K562 (cell line): ENCODE results near the gene CD44.

Experiments
- HNRNPLL ChIP-seq: fragments of 200-400 bp; formaldehyde crosslinking; IDR thresholded peaks from 2 replicates; pipeline ENCODE4 v1.6.1; 2017; ENCODE audit warnings: low read length, low read depth, mild to moderate bottlenecking; ENCODE audit not compliant: poor library complexity, severe bottlenecking
- JUND ChIP-seq, 2 experiments: IDR thresholded peaks; 2 replicates in 1 of 2; 3 replicates in 1 of 2; pipeline ENCODE4 v1.6.1; 2011; ENCODE audit warnings: borderline replicate concordance in 2 of 2, low read depth in 2 of 2, low read length in 2 of 2, improper control_type of control experiment in 1 of 2, missing biosample characterization in 1 of 2, missing genetic modification characterization in 1 of 2, missing genetic modification reagents in 1 of 2
- MYC ChIP-seq, 2 experiments: fragments of 250-450 bp in 1 of 2; sonication (Bioruptor Pico) in 1 of 2; IDR thresholded peaks; 2 replicates each; pipeline versions ENCODE4 v1.5.1 to v1.6.1; 2012 to 2021; ENCODE audit warnings: low read depth in 2 of 2, borderline replicate concordance in 1 of 2, improper control_type of control experiment in 1 of 2, low read length in 1 of 2, mild to moderate bottlenecking in 1 of 2, moderate library complexity in 1 of 2
- POLR2AphosphoS5 ChIP-seq: IDR thresholded peaks from 2 replicates; pipeline ENCODE4 v1.6.1; 2011; ENCODE audit warnings: mild to moderate bottlenecking, low read depth, low read length, moderate library complexity; ENCODE audit not compliant: control insufficient read depth, insufficient read depth
- RBBP5 ChIP-seq: fragments of 200-600 bp; sonication (generic); IDR thresholded peaks from 2 replicates; pipeline ENCODE4 v1.6.1; 2012; ENCODE audit warnings: borderline replicate concordance, mild to moderate bottlenecking, low read length, control low read depth, inconsistent platforms; ENCODE audit not compliant: insufficient read depth, poor library complexity, severe bottlenecking
- XRCC5 ChIP-seq: fragments of 200-400 bp; formaldehyde crosslinking; IDR thresholded peaks from 2 replicates; pipeline ENCODE4 v1.6.1; 2017; ENCODE audit warnings: low read depth, mild to moderate bottlenecking, low read length
- ZNF133 ChIP-seq: fragments of 250-450 bp; sonication (Bioruptor Pico); IDR thresholded peaks from 2 replicates; pipeline ENCODE4 v1.4.0; 2020; ENCODE audit warnings: mild to moderate bottlenecking
- TF ChIP-seq, protein P1 (sequence below), 3 experiments: IDR thresholded peaks in 2 of 3; conservative IDR thresholded peaks in 1 of 3; 2 replicates each; pipeline ENCODE4 v1.5.1; 2011 to 2012; ENCODE audit warnings: low read length in 3 of 3, mild to moderate bottlenecking in 3 of 3, control low read depth in 2 of 3, improper control_type of control experiment in 1 of 3, inconsistent platforms in 1 of 3, low read depth in 1 of 3, mixed read lengths in 1 of 3, moderate library complexity in 1 of 3; ENCODE audit not compliant: insufficient read depth in 2 of 3
- TF ChIP-seq, protein P2 (sequence below), 2 experiments: IDR thresholded peaks; 2 replicates each; pipeline ENCODE4 v1.6.1; 2011; ENCODE audit warnings: borderline replicate concordance in 1 of 2, control low read depth in 1 of 2, low read depth in 1 of 2, low read length in 1 of 2, mild to moderate bottlenecking in 1 of 2, mixed read lengths in 1 of 2, moderate library complexity in 1 of 2; ENCODE audit not compliant: insufficient read depth in 1 of 2, insufficient read length in 1 of 2, poor library complexity in 1 of 2, severe bottlenecking in 1 of 2; ENCODE audit errors: extremely low read depth in 1 of 2
- TF ChIP-seq, protein P3 (sequence below): IDR thresholded peaks from 2 replicates; pipeline ENCODE4 v1.6.1; 2012; ENCODE audit warnings: low read depth, low read length, improper control_type of control experiment, borderline replicate concordance
- TF ChIP-seq, protein P4 (sequence below): fragments of 450-650 bp; formaldehyde crosslinking; IDR thresholded peaks from 2 replicates; pipeline ENCODE4 v1.4.0; 2020; ENCODE audit warnings: mild to moderate bottlenecking, moderate library complexity
- TF ChIP-seq, protein P5 (sequence below): fragments of 450-650 bp; IDR thresholded peaks from 2 replicates; pipeline ENCODE4 v1.6.1; 2017; ENCODE audit warnings: antibody characterized with exemption

DNA sequence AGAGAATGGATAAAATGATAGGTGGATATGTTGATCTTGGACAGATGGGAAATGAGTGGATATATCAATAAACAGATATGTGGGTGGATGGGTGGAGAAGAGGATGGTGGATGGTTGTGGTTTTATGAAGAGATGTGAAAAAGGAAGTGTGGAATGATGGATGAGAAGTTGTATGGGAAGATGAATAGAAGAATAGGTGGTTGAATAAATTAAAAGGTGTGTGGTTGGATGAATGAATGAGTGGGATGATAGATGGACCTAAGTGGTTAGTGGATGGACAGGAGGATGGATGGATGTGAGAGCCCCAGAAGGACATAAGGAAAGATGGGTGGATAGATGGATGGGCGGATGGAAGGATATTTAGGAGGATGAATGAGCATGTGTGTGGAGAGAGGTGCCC, 913 bp upstream of the CD44 start:
- TF ChIP-seq ZNF133 (CRISPR knock-in tag), result no peak
- TF ChIP-seq, protein P1, sequence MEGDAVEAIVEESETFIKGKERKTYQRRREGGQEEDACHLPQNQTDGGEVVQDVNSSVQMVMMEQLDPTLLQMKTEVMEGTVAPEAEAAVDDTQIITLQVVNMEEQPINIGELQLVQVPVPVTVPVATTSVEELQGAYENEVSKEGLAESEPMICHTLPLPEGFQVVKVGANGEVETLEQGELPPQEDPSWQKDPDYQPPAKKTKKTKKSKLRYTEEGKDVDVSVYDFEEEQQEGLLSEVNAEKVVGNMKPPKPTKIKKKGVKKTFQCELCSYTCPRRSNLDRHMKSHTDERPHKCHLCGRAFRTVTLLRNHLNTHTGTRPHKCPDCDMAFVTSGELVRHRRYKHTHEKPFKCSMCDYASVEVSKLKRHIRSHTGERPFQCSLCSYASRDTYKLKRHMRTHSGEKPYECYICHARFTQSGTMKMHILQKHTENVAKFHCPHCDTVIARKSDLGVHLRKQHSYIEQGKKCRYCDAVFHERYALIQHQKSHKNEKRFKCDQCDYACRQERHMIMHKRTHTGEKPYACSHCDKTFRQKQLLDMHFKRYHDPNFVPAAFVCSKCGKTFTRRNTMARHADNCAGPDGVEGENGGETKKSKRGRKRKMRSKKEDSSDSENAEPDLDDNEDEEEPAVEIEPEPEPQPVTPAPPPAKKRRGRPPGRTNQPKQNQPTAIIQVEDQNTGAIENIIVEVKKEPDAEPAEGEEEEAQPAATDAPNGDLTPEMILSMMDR (IDR thresholded peaks at IDR 0.05 in 2 of 3, conservative IDR thresholded peaks at IDR 0.05 in 1 of 3; ENCODE audit: insufficient read depth in 2 of 3, low read depth in 1 of 3, low read length in 3 of 3), result no peak
- no peak for TF ChIP-seq XRCC5
- TF ChIP-seq RBBP5, result no peak
- TF ChIP-seq, protein P2, sequence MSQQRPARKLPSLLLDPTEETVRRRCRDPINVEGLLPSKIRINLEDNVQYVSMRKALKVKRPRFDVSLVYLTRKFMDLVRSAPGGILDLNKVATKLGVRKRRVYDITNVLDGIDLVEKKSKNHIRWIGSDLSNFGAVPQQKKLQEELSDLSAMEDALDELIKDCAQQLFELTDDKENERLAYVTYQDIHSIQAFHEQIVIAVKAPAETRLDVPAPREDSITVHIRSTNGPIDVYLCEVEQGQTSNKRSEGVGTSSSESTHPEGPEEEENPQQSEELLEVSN (IDR thresholded peaks at IDR 0.05; ENCODE audit: borderline replicate concordance in 1 of 2, extremely low read depth in 1 of 2, insufficient read depth in 1 of 2, insufficient read length in 1 of 2, low read depth in 1 of 2, low read length in 1 of 2, poor library complexity in 1 of 2, severe bottlenecking in 1 of 2), result no peak
- no peak for TF ChIP-seq HNRNPLL
- TF ChIP-seq JUND (IDR thresholded peaks at IDR 0.05; ENCODE audit: borderline replicate concordance, low read depth, low read length), result no peak
- no peak for TF ChIP-seq JUND (tag; IDR thresholded peaks at IDR 0.05; ENCODE audit: borderline replicate concordance, low read depth, low read length)
- TF ChIP-seq, protein P3, sequence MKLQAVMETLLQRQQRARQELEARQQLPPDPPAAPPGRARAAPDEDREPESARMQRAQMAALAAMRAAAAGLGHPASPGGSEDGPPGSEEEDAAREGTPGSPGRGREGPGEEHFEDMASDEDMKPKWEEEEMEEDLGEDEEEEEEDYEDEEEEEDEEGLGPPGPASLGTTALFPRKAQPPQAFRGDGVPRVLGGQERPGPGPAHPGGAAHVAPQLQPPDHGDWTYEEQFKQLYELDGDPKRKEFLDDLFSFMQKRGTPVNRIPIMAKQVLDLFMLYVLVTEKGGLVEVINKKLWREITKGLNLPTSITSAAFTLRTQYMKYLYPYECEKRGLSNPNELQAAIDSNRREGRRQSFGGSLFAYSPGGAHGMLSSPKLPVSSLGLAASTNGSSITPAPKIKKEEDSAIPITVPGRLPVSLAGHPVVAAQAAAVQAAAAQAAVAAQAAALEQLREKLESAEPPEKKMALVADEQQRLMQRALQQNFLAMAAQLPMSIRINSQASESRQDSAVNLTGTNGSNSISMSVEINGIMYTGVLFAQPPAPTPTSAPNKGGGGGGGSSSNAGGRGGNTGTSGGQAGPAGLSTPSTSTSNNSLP, result no peak
- no peak for TF ChIP-seq POLR2AphosphoS5
- no peak for TF ChIP-seq MYC (IDR thresholded peaks at IDR 0.05; ENCODE audit: low read depth, low read length)
- no peak for TF ChIP-seq MYC (CRISPR knock-in tag; IDR thresholded peaks at IDR 0.05; ENCODE audit: borderline replicate concordance, low read depth)
- TF ChIP-seq, protein P4, sequence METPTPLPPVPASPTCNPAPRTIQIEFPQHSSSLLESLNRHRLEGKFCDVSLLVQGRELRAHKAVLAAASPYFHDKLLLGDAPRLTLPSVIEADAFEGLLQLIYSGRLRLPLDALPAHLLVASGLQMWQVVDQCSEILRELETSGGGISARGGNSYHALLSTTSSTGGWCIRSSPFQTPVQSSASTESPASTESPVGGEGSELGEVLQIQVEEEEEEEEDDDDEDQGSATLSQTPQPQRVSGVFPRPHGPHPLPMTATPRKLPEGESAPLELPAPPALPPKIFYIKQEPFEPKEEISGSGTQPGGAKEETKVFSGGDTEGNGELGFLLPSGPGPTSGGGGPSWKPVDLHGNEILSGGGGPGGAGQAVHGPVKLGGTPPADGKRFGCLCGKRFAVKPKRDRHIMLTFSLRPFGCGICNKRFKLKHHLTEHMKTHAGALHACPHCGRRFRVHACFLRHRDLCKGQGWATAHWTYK, result no peak
- TF ChIP-seq, protein P5, sequence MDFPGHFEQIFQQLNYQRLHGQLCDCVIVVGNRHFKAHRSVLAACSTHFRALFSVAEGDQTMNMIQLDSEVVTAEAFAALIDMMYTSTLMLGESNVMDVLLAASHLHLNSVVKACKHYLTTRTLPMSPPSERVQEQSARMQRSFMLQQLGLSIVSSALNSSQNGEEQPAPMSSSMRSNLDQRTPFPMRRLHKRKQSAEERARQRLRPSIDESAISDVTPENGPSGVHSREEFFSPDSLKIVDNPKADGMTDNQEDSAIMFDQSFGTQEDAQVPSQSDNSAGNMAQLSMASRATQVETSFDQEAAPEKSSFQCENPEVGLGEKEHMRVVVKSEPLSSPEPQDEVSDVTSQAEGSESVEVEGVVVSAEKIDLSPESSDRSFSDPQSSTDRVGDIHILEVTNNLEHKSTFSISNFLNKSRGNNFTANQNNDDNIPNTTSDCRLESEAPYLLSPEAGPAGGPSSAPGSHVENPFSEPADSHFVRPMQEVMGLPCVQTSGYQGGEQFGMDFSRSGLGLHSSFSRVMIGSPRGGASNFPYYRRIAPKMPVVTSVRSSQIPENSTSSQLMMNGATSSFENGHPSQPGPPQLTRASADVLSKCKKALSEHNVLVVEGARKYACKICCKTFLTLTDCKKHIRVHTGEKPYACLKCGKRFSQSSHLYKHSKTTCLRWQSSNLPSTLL, result no peak
